HEK293 (cell line): Measurements from ENCODE around the gene DOK4.

Experiments
- CTCF ChIA-PET: fragments of 350-600 bp; formaldehyde crosslinking; extraction: SDS; loops from one replicate; lab custom pipeline; 2021; ENCODE audit warnings: antibody characterized with exemption; lab: Yijun Ruan, JAX
- POLR2A ChIA-PET: fragments of 300-600 bp; formaldehyde crosslinking; extraction: SDS; loops from one replicate; lab custom pipeline; 2020; ENCODE audit warnings: antibody characterized with exemption, inconsistent platforms; lab: Yijun Ruan, JAX
- H3K27ac ChIP-seq: fragments of 200-500 bp; sonication (Bioruptor generic); 2 replicates; pipeline ENCODE4 v1.5.1; 2014; ENCODE audit warnings: low read depth, low read length, control low read depth, inconsistent platforms; ENCODE audit errors: extremely low read depth
- H3K36me3 ChIP-seq, 2 experiments: fragments of 200-500 bp in 1 of 2; sonication (Bioruptor generic) in 1 of 2; 1 replicate in 1 of 2; 2 replicates in 1 of 2; pipeline ENCODE4 v1.5.1; 2014 to 2017; ENCODE audit warnings: inconsistent platforms in 2 of 2, low read length in 2 of 2; ENCODE audit not compliant: control insufficient read depth in 2 of 2, insufficient read depth in 1 of 2
- H3K4me1 ChIP-seq: fragments of 200-500 bp; sonication (Bioruptor generic); 2 replicates; pipeline ENCODE4 v1.5.1; 2014; ENCODE audit warnings: mild to moderate bottlenecking, low read length, inconsistent platforms; ENCODE audit not compliant: control insufficient read depth, insufficient read depth
- H3K4me3 ChIP-seq: 2 replicates; pipeline ENCODE4 v1.5.1; 2011; ENCODE audit warnings: low read depth, mild to moderate bottlenecking, control low read depth, low read length, moderate library complexity
- H3K9me3 ChIP-seq: fragments of 200-500 bp; sonication (Bioruptor generic); 2 replicates; pipeline ENCODE4 v1.5.1; 2014; ENCODE audit warnings: low read depth, low read length, inconsistent platforms; ENCODE audit not compliant: control insufficient read depth, insufficient read depth
- ATF2 ChIP-seq: fragments of 450-650 bp; formaldehyde crosslinking; IDR thresholded peaks from 2 replicates; pipeline ENCODE4 v1.5.1; 2016; ENCODE audit warnings: missing biosample characterization, missing genetic modification characterization, low read depth
- ELK4 ChIP-seq: IDR thresholded peaks from 2 replicates; pipeline ENCODE4 v1.6.1; 2011; ENCODE audit warnings: mild to moderate bottlenecking, low read depth, low read length, borderline replicate concordance
- FEZF1 ChIP-seq: fragments of 450-650 bp; formaldehyde crosslinking; IDR thresholded peaks from 2 replicates; pipeline ENCODE4 v1.5.1; 2016; ENCODE audit warnings: missing biosample characterization, missing genetic modification characterization
- GFI1B ChIP-seq: fragments of 450-650 bp; formaldehyde crosslinking; IDR thresholded peaks from 2 replicates; pipeline ENCODE4 v1.5.1; 2016; ENCODE audit warnings: missing biosample characterization, missing genetic modification characterization
- KLF10 ChIP-seq: fragments of 450-650 bp; IDR thresholded peaks from 2 replicates; pipeline ENCODE4 v1.5.1; 2018; ENCODE audit warnings: missing biosample characterization, mild to moderate bottlenecking, missing genetic modification characterization
- OSR2 ChIP-seq: fragments of 450-650 bp; formaldehyde crosslinking; IDR thresholded peaks from 2 replicates; pipeline ENCODE4 v1.5.1; 2016; ENCODE audit warnings: missing biosample characterization, missing genetic modification characterization
- TSHZ1 ChIP-seq: fragments of 450-650 bp; formaldehyde crosslinking; IDR thresholded peaks from 2 replicates; pipeline ENCODE4 v1.5.1; 2016; ENCODE audit warnings: missing biosample characterization, missing genetic modification characterization, borderline replicate concordance
- ZNF24 ChIP-seq: fragments of 450-650 bp; formaldehyde crosslinking; IDR thresholded peaks from 2 replicates; pipeline ENCODE4 v1.5.1; 2016; ENCODE audit warnings: missing biosample characterization, missing genetic modification characterization
- ZNF341 ChIP-seq: fragments of 450-650 bp; formaldehyde crosslinking; IDR thresholded peaks from 2 replicates; pipeline ENCODE4; 2016; ENCODE audit warnings: low read depth, missing biosample characterization, missing genetic modification characterization
- ZNF354C ChIP-seq: fragments of 450-650 bp; formaldehyde crosslinking; IDR thresholded peaks from 2 replicates; pipeline ENCODE4 v1.5.1; 2016; ENCODE audit warnings: missing biosample characterization, missing genetic modification characterization, low read depth, borderline replicate concordance
- ZNF433 ChIP-seq: fragments of 450-650 bp; formaldehyde crosslinking; IDR thresholded peaks from 2 replicates; pipeline ENCODE4 v1.5.1; 2016; ENCODE audit warnings: missing biosample characterization, missing genetic modification characterization, low read depth
- ZNF561 ChIP-seq: fragments of 450-650 bp; IDR thresholded peaks from 2 replicates; pipeline ENCODE4 v1.5.1; 2018; ENCODE audit warnings: missing biosample characterization, missing genetic modification characterization, borderline replicate concordance
- ZNF596 ChIP-seq: fragments of 450-650 bp; IDR thresholded peaks from 2 replicates; pipeline ENCODE4 v1.5.0; 2018; ENCODE audit warnings: missing biosample characterization, mild to moderate bottlenecking, missing genetic modification characterization, moderate library complexity

DOK4 gene

DNA sequence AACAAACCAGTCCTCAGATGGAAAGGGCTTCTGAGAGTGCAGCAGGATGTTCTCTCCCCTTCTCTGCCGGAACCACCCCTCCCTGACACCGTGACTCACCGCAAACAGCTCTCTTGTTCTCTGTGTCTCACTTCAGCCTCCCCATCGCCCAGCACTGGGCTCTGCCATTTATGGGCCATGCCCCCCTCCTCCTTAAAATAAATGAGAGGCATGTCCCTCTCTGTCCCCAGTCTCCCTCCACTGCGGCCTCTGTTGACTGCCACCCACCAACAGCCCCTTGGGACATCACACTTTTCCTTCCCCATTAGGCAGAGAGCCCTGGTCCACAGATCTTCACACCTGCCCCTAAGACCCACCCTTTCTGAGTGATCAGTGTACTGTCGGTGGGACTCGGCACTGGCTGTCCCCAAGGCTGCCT is 43.8 kb upstream of the DOK4 start:
- Histone ChIP-seq H3K36me3 (peaks cover 0 to 4% of the 10 kb centered on the region in 2 experiments; a peak in 1 of 3 replicates), H3K4me3 (no peak overlapping the region), H3K27ac (no peak overlapping the region), H3K9me3 (no peaks in the 10 kb centered on the region), H3K4me1 (peaks cover 15% of the 10 kb centered on the region)
- CTCF ChIA-PET, result interaction anchor here (1.1 kb wide), 1 partner anchor 112 kb away, joined by 4 read pairs; no protein-coding TSS in a partner anchor
- peak; percentile 77 for TF ChIP-seq ZNF341 (tag by site-specific recombination)
- no peak for TF ChIP-seq FEZF1 (tag by site-specific recombination)
- POLR2A ChIA-PET, result no interaction called here

- CTCF ChIA-PET, result interaction anchor here (1.1 kb wide), 1 partner anchor 111 kb away, joined by 4 read pairs; no protein-coding TSS in a partner anchor
- TF ChIP-seq KLF10 (tag by site-specific recombination) (no peak), OSR2 (tag by site-specific recombination) (no peak)
- TF ChIP-seq, all 188 proteins: peak for 0
- no peak overlapping the region for H3K27ac ChIP-seq
- peaks cover 0 to 4% of the 10 kb centered on the region in 2 experiments; a peak in 1 of 3 replicates for H3K36me3 ChIP-seq
- no peak overlapping the region for H3K4me3 ChIP-seq
- peaks cover 15% of the 10 kb centered on the region for H3K4me1 ChIP-seq
- POLR2A ChIA-PET, result no interaction called here
- no peaks in the 10 kb centered on the region for H3K9me3 ChIP-seq
Observed at GRCh38 chr16:57529391-57530103, 43.3 kb upstream of the DOK4 start.

- Histone ChIP-seq H3K4me1 (peaks cover 8% of the 10 kb centered on the region; the same call in 1 of the 2 replicates), H3K9me3 (no peaks in the 10 kb centered on the region), H3K36me3 (peaks cover 0 to 4% of the 10 kb centered on the region in 2 experiments; a peak in 1 of 3 replicates), H3K27ac (no peak overlapping the region), H3K4me3 (no peak overlapping the region)
- CTCF ChIA-PET, result interaction anchor here (0.6 to 1.3 kb wide), 3 partner anchors 10 to 110 kb away, joined by 3 to 7 read pairs (median 4); no protein-coding TSS in a partner anchor
- TF ChIP-seq ZNF561 (tag by site-specific recombination) (no peak), ELK4 (no peak), ATF2 (no peak)
- POLR2A ChIA-PET, result no interaction called here
Observed at GRCh38 chr16:57528499-57529390, 42.5 kb upstream of the DOK4 start.

DNA sequence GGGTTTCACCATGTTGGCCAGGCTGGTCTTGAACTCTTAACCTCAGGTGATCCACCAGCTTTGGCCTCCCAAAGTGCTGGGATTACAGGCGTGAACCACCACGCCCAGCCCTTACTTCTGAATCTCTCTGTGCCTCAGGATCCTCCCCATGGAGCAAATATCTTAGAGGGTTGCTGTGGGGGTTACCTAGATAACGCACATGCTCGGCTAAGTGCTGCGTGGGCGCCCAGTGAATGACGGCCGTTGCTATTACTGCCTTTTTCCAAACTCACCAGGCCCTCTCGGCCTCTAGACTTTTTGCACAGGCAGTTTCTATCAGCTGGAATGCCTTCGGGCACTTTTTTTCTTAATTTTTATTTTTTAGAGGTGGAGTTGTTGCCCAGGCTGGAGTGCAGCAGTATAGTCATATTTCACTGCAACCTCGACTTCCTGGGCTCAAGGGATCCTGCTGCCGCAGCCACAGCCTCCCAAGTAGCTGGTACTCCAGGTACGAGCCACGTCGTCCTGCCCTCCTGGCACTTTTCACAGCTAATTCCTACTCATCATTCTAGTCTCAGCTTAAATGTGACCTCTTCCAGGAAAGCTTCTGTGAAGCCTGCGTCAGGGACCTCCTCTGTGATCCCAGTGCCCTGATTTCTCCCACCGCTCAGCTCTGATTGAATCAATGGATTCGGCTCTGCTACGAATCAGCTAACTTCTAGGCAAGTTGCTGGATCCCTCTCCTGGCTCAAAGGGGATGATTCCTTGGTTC is 41.5 kb upstream of the DOK4 start:
- H3K27ac ChIP-seq, result no peak overlapping the region
- no peak overlapping the region for H3K4me3 ChIP-seq
- POLR2A ChIA-PET, result no interaction called here
- CTCF ChIA-PET, result interaction anchor here (0.6 to 1.3 kb wide), 3 partner anchors 9 to 109 kb away, joined by 3 to 7 read pairs (median 4); no protein-coding TSS in a partner anchor
- peaks cover 5% of the 10 kb centered on the region; the same call in 1 of the 2 replicates for H3K4me1 ChIP-seq
- H3K36me3 ChIP-seq, result peaks cover 0 to 4% of the 10 kb centered on the region in 2 experiments; a peak in 1 of 3 replicates
- H3K9me3 ChIP-seq, result no peaks in the 10 kb centered on the region
- TF ChIP-seq ZNF561 (tag by site-specific recombination) (no peak), TSHZ1 (tag by site-specific recombination) (no peak), GFI1B (tag by site-specific recombination) (no peak), ZNF24 (tag by site-specific recombination) (no peak), ZNF354C (tag by site-specific recombination) (no peak), ZNF433 (tag by site-specific recombination) (no peak), ZNF596 (no peak)
